ENCODE data around the gene FCHSD2.
"Not testable (repeated sequence)": the region's sequence is repeated elsewhere in the genome, so short reads cannot be mapped to it uniquely, and the experiment has no call there.

The FCHSD2 gene

DNA sequence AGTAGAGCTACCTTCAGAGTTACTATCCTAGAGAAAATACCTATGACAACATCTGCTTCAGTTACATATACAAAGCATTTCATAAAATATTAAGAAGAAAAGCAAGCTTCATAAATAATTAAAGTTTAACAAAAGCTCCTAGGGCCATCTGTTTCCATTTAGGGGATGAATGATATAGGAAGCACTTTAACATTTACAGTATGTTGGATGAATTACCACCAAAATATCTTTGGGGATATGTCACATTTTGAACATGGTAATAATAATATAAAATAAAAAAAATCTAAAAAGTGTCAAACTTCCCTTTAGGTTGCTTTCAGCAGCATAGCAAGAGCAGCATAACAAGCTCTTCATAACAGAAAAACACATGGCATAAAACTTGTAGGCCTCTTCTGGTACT lies 223.3 kb downstream of the FCHSD2 start:
- no peak for FAIRE-seq

DNA sequence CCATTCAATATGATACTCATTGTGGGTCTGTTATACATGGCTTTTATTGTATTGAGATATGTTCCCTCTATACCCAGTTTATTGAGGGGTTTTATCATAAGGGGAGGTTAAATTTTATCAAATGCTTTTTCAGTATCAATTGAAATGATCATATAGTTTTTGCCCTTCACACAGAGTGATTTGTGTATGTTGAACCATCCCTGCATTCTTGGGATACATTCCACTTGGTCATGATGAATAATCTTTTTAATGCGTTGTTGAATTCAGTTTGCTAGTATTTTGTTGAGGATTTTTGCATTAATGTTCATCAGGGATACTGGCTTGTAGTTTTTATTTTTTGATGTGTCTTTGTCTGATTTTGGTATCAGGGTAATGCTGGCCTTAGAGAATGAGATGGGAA lies 229.9 kb downstream of the FCHSD2 start:
- no peak for FAIRE-seq

DNA sequence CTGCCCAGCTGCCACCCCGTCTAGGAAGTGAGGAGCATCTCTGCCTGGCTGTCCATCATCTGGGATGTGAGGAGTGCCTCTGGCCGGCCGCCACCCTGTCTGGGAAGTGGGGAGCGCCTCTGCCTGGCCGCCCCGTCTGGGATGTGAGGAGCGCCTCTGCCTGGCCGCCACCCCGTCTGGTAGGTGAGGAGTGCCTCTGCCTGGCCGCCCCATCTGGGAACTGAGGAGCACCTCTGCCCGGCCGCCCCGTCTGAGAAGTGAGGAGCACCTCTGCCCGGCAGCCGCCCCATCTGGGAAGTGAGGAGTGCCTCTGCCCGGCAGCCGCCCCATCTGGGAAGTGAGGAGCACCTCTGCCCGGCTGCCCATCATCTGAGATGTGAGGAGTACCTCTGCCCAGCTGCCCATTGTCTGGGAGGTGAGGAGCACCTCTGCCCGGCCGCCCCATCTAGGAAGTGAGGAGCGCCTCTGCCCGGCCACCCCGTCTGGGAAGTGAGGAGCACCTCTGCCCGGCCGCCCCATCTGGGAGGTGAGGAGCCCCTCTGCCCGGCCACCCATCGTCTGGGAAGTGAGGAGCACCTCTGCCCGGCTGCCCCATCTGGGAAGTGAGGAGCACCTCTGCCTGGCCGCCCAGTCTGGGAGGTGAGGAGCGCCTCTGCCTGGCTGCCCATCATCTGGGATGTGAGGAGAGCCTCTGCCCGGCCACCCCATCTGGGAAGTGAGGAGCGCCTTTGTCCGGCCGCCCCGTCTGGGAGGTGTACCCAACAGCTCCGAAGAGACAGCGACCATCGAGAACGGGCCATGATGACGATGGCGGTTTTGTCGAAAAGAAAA lies 232.3 kb downstream of the FCHSD2 start:
- not testable (repeated sequence) for FAIRE-seq

DNA sequence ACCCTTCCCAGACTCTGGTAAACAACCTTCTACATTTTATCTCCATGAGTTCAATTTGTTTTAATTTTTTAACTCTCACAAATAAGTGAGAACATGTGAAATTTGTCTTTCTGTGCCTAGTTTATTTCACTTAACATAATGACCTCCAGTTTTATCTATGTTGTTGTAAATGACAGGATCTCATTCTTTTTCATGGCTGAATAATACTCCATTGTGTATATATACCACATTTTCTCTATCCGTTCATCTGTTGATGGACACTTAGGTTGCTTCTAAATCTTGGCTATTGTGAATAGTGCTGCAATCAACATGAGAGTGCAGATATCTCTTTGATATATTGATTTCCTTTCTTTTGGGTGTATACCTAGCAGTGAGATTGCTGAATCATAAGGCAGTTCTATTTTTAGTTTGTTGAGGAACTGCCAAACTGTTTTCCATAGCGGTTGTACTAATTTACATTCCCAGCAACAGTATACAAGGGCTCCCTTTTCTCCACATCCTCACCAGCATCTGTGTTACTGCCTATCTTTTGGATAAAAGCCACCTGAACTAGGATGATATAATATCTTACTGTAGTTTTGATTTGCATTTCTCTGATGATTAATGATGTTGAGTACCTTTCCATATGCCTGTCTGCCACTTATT lies 234.0 kb downstream of the FCHSD2 start:
- no peak for FAIRE-seq

DNA sequence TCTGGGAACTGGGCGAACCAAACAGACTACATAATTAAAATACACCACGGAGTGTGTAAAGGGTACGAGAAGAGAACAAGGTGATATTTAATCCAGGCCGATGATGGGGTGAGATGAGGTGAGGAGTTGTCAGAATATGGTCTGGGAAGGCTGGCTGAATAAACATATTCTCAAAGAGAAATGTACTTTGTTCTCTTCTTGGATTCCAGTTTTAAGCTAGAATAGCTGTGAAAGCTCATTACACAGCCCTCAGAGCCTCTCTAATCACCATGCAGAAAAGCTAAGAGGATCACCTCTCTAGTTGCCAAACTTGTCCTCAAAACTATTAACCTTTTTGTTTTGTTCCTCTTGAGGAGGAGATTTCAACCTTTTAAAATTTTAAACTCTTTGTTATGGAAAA lies 238.1 kb downstream of the FCHSD2 start:
- FAIRE-seq: no peak

DNA sequence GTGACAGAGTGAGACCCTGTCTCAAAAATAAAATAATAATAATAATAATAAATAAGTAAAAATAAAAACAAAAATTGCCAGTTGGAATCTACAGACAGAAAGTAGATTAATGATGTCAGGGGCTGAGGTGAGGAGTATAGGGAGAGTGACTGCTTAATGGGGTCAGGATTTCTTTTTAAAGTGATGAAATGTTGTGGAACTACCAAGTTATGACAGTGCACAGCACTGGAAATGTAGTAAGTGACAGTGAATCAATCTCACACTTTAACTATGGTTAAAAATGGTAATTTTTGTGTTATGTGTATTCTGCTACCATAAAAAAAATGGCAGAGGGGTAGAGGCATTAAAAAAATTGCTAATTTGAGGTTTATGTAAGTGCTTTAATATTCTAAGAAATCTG lies 240.7 kb downstream of the FCHSD2 start:
- FAIRE-seq: no peak

DNA sequence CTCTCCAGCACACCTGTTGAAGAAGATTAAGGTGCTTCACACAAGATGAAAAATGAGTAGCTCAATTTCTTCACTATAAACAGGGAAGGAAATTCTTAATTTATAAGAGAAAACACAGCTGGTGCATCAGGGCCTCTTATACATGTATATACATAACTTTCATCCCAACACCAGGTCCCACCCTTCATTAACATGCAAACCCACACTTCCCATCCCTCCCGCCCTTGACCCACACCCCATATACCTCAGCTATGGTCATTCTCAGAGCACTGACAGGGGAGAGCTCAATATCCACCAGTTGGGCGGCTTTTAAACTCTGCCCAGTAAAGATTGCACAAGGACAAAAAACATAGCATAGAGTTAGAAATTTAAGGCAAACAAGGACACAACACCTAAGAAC lies 242.1 kb downstream of the FCHSD2 start:
- FAIRE-seq: no peak

DNA sequence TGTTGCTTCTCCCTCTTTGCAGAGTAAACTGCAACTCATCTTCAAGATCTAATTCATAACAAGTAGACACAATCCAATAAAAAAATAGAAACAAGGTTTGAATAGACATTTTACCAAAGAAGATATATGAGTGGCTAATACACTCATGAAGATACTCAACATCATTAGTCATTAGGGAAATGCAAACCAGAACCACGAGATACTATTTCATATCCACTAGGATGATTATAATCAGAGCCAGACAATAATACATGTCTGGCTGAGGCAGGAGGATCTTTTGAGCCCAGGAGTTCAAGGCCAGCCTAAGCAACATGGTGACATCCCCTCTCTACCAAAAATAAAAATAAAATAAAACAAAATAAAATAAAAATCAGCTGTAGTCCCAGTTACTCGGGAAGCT lies 242.9 kb downstream of the FCHSD2 start:
- FAIRE-seq: no peak

DNA sequence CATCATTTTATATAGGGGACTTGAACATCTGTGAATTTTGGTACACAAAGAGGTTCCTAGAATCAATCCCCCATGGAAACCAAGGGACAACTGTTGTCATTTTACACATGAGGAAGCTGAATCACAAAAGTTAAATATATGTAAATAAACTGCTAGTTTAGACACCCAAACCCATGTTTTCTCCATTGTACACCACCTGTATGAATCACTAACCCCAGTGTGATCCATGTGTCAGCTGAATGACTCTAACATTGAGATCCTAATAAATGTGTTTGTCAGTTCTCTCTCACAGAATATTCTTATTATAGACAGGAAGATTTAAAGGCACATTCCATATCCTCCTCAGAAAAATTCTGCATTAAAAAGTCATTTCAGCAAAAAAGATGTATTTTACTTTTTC lies 244.6 kb downstream of the FCHSD2 start:
- FAIRE-seq: no peak

DNA sequence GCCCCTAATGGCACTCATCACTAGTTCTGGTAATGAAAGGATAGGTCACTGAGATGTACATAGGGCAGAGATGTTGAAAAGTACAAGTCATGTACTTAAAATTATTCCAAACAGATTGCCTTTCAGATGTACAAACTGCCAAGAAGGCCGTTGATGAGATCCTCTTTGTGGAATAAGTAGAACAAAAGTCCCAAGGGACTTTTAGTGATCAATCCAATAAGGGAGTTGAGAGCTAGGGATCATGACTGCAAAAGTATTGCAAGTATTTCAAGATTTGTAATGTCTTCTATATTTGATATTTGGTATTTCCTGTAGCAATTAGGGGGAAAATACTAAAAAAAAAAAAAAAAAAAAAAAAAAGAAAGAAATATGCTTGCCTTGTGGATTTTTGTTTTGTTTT lies 245.7 kb downstream of the FCHSD2 start:
- FAIRE-seq: no peak

DNA sequence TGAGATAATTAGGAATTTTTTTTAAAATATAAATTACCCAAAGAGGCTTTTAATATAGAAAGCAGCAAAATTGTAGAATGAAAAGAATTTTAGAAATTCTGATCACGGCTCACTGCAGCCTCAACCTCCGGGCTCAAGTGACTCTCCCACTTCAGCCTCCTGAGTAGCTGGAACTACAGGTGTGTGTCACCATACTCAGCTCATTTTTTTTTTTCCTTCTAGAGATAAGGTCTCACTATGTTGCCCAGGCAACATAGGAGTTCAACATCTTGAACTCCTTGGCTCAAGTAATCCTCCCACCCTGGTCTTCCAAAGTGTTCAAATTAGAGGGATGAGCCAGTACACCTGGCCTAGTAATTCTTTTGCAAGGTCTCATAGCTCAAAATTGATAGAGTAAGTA lies 251.2 kb downstream of the FCHSD2 start:
- no peak for FAIRE-seq

DNA sequence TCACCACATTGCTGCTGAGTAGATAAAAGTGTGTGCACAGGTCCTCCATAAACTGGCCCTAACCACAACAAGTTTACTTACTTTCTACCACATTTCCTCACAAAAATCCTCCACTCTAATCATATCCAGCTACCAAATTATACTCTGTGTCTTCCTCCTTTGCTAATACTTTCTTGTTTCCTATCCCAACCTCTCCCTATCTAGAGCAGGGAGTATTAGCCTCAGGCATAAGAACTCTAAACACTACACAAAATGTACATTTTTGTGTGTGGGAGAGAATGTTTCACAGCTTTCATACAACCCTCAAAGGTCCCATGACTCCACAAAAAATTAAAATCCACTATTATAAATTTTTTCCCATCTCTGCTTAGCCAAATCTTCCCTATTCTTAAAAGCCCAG lies 255.5 kb downstream of the FCHSD2 start:
- FAIRE-seq: no peak

DNA sequence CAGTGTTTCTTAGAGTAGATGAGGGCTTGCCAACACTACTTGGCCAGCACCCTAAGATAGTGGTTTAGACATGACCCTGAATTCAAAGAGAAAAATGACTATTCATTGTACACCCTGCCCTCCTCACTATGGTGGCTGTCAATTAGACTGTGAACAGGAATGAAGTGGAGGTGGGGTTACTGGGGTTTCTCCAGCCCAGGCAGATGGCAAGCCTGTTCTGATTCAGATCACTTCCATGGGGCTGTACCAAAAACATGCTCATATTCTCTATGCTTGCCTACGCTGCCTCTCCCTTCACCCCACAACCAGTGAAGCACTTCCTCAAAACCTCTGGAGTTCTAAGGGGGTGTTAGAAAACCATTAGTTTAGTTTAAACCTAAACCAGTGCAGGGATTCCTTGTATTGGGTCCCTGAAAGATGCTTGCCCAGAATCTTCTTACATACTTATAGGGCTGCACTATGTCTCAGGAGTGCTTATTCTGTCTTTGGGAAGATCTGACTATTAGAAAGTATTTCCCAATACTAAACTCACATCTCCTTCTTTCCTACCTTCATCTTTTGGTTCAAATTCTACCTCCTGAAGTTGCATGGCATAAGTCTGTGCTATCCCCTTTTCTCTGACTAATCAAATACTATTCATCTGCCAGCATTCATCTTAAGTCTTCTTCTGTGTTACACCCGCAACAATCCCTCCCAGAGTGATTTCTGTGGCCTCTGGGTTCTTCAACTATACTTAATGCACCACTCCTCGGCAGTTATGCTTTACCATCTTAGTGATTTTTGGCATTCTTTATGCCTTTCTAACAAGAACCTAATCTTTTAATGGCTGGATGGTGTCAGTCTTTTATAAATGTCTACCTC lies 256.1 kb downstream of the FCHSD2 start:
- no peak for FAIRE-seq

DNA sequence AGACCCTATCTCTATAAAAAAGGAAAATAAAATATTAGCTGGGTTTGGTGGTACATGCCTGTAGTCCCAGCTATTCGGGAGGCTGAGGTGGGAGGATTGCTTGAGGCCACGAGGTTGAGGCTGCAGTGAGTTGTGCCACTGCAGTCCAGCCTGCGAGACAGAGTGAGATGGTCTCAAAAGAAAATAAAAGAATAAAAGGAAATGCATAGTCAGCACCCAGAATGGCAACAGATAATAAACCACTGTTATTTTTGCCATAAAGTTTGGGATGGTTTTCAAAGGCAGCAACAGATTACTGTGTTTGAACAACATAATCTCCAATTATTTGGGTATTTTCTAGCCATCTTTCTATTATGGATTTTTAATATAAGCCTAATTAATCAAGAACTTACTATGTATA lies 266.0 kb downstream of the FCHSD2 start:
- FAIRE-seq: no peak

DNA sequence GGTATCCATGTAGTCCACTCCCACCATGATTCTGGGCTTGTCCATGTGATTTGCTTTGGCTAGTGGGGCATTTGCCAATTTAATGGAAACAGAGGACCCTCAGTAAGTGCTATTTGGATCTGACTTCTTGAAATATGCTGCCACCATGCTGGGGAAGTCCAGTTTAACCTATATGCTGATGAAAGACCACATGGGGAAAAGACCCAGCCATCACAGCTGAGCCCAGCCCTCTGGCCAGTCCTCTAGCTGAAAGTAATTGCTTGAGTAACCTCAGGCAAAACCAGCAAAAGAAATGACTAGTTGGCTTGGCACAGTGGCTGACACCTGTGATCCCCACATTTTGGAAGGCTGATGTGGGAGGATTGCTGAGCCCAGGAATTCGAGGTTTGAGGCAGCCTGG lies 266.4 kb downstream of the FCHSD2 start:
- FAIRE-seq: no peak

DNA sequence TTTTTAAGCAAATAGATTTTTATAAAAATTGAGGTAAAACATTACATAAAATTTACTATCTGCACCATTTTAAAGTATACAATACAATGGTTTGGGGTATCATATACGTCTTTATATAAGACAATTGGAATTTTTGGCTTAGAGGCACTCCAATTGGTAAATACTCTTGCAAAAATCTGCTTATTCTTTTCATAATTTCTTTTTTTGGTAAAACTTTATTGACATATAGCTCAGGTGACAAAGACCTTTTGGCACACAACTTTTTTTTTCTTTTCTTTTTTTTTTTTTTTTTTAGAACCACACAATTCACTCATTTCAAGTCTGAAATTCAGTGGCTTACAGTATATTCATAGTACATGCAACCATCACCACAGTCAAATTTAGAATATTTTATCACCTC lies 270.1 kb downstream of the FCHSD2 start:
- FAIRE-seq: no peak

DNA sequence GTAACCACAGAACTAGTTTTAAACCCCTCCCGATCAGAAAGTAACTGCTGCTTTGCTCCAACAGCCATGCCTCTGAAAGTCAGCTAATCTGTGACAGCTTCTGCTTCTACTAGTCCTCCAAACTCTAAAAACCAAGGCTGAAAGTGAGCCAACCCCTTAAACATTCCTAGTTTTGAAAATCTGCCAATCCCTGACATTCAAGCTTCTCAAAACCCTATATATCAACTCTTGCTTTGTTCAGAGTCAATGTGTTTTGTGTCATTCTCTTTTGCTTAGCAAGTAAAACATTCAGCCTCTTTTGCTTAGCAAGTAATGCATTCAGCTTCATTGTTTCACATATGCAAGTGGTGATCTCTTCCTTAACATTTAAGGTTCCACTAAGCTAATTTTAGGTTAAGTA lies 271.0 kb downstream of the FCHSD2 start:
- FAIRE-seq: no peak

DNA sequence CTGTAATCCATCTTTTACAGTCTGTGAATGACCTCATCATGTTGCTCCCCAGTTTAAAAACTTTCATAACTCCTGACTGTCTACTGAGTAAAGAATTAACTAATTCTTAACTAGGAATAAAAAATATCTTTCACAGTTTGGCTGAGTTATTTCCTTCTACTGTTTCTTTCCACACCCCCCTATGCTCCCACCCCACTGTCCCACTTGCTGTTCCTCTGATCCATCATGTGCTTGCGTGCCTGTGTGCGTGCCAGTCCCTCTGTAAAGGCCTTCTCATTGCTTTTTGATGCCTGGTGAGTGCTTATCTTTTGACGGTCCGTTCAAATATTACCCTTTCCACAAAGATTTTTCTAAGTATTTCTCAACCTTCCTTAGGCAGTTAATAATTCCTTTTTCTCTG lies 272.3 kb downstream of the FCHSD2 start:
- FAIRE-seq: no peak

DNA sequence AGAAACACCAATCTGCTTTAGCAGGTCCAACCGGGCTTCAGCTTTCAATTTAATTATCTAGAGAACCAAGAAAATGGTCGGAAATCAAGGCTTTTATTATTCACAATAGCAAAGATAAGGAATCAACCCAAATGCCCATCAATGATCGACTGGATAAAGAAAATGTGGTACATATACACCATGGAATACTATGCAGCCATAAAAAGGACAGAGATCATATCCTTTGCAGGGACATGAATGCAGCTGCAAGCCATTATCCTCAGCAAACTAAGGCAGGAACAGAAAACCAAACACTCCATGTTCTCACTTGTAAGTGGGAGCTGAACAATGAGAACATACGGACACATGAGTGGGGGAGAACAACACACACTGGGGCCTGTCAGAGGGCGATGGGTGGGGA lies 274.1 kb downstream of the FCHSD2 start:
- FAIRE-seq: no peak

DNA sequence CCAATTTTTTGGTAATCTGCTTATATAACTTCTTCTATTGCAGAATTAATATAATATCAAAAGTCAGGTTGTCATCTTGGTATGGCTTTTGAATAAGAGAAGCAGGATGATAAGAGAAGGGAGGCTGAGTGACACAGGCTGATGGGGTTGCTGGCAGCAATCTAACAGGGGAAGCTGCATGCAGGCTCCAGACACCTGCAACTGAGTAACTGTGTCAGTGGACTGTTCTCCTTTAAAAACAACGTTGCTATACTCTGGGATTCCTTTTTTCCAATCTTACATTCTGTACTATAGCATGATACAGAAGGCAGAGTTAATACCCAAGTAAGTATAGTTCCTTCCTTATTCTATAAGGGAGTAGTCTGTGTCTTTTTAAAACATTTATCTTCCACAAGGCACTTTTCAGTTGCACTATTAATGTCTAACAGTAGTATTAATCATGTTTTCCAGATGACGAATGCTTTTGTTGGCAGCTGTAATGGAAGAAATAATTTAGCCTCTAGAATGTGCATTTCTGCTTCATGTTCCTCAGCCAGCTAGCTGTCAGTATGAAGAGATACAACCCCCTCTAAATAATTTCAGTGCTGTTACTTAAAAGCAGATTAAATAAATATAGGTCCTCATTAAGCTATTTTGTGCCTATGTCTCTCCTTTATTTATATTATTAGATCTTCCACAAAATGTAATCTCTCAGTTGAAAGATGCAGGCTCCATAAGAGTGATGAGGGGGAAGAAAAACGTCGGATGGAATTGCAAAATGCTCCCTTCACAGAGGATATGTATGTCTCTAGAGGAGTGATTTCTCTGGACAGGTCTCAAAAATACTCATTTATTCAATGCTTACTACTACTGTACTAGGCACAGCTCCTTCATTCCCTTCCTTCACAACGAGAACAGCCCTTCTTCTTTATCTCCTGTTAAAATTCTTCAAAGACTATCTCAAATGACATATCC lies 277.1 kb downstream of the FCHSD2 start:
- no peak for FAIRE-seq

DNA sequence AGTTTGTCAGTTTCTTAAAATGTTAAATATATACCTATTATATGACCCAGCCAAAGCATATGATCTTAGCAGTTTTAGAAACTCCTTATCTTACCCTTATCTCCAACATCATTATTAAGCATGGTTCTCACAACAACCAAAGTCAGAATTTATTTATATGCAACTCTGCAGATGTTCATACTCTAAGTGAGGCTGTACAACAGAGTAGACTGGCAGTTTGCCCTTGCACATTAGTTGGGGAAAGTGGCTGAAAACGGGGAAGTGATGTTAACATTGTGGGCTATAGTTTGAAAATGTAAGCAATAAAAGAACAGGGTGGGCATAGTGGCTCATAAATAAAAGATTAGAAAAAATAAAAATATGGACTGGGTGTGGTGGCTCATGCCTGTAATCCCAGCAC lies 278.2 kb downstream of the FCHSD2 start:
- FAIRE-seq: no peak

DNA sequence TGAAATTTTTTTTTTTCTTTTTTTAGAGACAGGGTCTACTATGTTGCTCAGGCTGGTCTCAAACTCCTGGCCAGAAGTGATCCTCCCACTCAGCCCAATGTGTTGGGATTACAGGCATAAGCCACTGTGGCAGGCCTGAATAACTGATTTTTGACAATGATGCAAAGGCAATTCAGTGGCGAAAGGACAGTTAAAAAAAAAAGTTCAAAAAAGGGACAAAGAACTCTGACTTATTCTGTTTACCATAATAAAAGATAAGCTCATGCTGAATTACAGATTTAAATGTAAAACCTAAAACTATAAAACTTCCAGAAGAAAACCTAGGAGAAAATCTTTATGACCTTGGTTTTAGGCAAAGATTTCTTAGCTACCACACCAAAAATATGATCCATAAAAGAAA lies 279.0 kb downstream of the FCHSD2 start:
- FAIRE-seq: no peak

DNA sequence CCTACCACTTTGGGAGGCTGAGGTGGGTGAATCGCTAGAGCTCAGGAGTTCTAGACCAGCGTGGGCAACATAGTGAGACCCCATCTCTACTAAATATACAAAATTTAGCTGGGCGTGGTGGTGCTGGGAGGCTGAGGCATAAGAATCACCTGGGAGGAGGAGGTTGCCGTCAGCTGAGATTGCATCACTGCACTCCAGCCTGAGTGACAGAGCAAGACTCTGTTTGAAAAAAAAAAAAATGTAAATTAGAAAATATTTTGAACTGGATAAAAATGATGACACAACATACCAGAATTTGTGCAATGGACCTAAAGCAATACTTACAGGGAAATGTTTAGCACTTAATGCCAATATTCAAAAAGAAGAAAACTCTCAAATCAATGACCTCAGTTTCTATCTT lies 281.5 kb downstream of the FCHSD2 start:
- FAIRE-seq: no peak
